Measurements from ENCODE around the gene LRP1B.

- TF ChIP-seq CTCF (IDR thresholded peaks at IDR 0.05) (no peak), ZFX (IDR thresholded peaks at IDR 0.05; ENCODE audit: borderline replicate concordance) (no peak)
Measured at GRCh38 chr2:141601511-141602152, 529.2 kb downstream of the LRP1B start.
